K562 (cell line): ENCODE measurements around the gene PACRG. TPM values are rescaled to one million over a fixed set of nuclear protein-coding genes. Genes with fewer than 3 reads are reported as not detected.

Source experiments
- ATAC-seq: fragments of 200-7000 bp; cut with Tn5 transposase; 3 replicates; pipeline ENCODE4 v1.9.1; 2020; ENCODE audit warnings: moderate library complexity
- BruUV-seq: library from RNA; stranded (reverse); fragments of 400-500 nt; replicated peaks from 2 replicates; lab custom pipeline; 2021; lab: Mats Ljungman, UMichigan
- CTCF ChIA-PET: fragments of 300-600 bp; formaldehyde crosslinking; extraction: SDS; loops from one replicate; lab custom pipeline; 2021; ENCODE audit warnings: low intra/inter-chr PET ratio; lab: Yijun Ruan, JAX
- POLR2A ChIA-PET: fragments of 300-600, 350-650 bp; sonication (Branson Sonifier 250); formaldehyde crosslinking; extraction: SDS; loops from one replicate; lab custom pipeline; 2021; ENCODE audit warnings: antibody characterized with exemption, inconsistent platforms; lab: Yijun Ruan, JAX
- DNase-seq, 4 experiments: peaks; one replicate each; pipeline versions ENCODE4 v3.0.0 to v3.0.0-alpha.2; 2011 to 2018; ENCODE audit warnings: low spot score in 3 of 4, mixed read lengths in 3 of 4; ENCODE audit errors: extremely low read depth in 1 of 4
- FAIRE-seq: peaks from 2 replicates; lab custom pipeline; 2011; peaks lifted over from hg19 to GRCh38; lab: Jason Lieb, UNC
- H2AFZ ChIP-seq: 2 replicates; pipeline ENCODE4 v1.6.0; 2011; ENCODE audit warnings: low read depth, low read length, control low read depth, inconsistent platforms
- H3K27ac ChIP-seq: fragments of 200-600 bp; 3 replicates; pipeline ENCODE4 v1.8.0; 2011; ENCODE audit warnings: low read depth, mild to moderate bottlenecking, control low read depth, inconsistent platforms, low read length, moderate library complexity, mixed read lengths; ENCODE audit errors: extremely low read depth
- H3K27me3 ChIP-seq, 2 experiments: fragments of 300-600 bp in 1 of 2; 2 replicates in 1 of 2; 3 replicates in 1 of 2; pipeline versions ENCODE4 v1.6.0 to v1.8.0; 2011; ENCODE audit warnings: inconsistent platforms in 2 of 2, low read length in 2 of 2, mild to moderate bottlenecking in 1 of 2, mixed read lengths in 1 of 2, moderate library complexity in 1 of 2; ENCODE audit not compliant: control insufficient read depth in 2 of 2, insufficient read depth in 2 of 2
- H3K36me3 ChIP-seq: fragments of 300-600 bp; 3 replicates; pipeline ENCODE4 v1.8.0; 2011; ENCODE audit warnings: mild to moderate bottlenecking, low read length, inconsistent platforms; ENCODE audit not compliant: control insufficient read depth, insufficient read depth
- H3K4me1 ChIP-seq, 2 experiments: fragments of 200-600 bp in 1 of 2; replicated peaks in 1 of 2; 2 replicates in 1 of 2; 3 replicates in 1 of 2; pipeline versions ENCODE4 v1.5.1 to v1.8.0; 2011; ENCODE audit warnings: inconsistent platforms in 2 of 2, low read length in 2 of 2, mild to moderate bottlenecking in 1 of 2, mixed read lengths in 1 of 2, moderate library complexity in 1 of 2; ENCODE audit not compliant: control insufficient read depth in 2 of 2, insufficient read depth in 2 of 2
- H3K4me2 ChIP-seq: 2 replicates; pipeline ENCODE4 v1.6.1; 2011; ENCODE audit warnings: low read length, control low read depth, inconsistent platforms, mixed read lengths; ENCODE audit not compliant: insufficient read depth
- H3K4me3 ChIP-seq: fragments of 200-600 bp; sonication (generic), shearing (Covaris generic); 2 replicates; pipeline ENCODE4 v1.5.1; 2016; ENCODE audit warnings: control low read depth, inconsistent platforms
- H3K79me2 ChIP-seq: fragments of 200-600 bp; 3 replicates; pipeline ENCODE4 v1.8.0; 2011; ENCODE audit warnings: low read length, inconsistent platforms; ENCODE audit not compliant: control insufficient read depth, insufficient read depth
- H3K9ac ChIP-seq, 2 experiments: 2 replicates each; pipeline versions ENCODE4 v1.6.0 to v1.6.1; 2011; ENCODE audit warnings: low read depth in 2 of 2, low read length in 2 of 2, control low read depth in 1 of 2, inconsistent platforms in 1 of 2, mild to moderate bottlenecking in 1 of 2, mixed read lengths in 1 of 2; ENCODE audit not compliant: insufficient read depth in 1 of 2
- H3K9me1 ChIP-seq: one replicate; pipeline ENCODE4 v1.6.0; 2011; ENCODE audit warnings: inconsistent platforms, mild to moderate bottlenecking, low read length, moderate library complexity; ENCODE audit not compliant: control insufficient read depth, insufficient read depth
- H3K9me3 ChIP-seq: replicated peaks from 2 replicates; pipeline ENCODE4 v1.5.1; 2011; ENCODE audit warnings: low read depth, low read length, inconsistent platforms; ENCODE audit not compliant: control insufficient read depth, insufficient read depth
- H4K20me1 ChIP-seq: replicated peaks from 2 replicates; pipeline ENCODE4 v1.6.1; 2011; ENCODE audit warnings: low read length, inconsistent platforms, mixed read lengths; ENCODE audit not compliant: control insufficient read depth, insufficient read depth
- CBFA2T2 ChIP-seq: fragments of 450-650 bp; conservative IDR thresholded peaks from 2 replicates; pipeline ENCODE4 v1.6.1; 2017; ENCODE audit warnings: mild to moderate bottlenecking
- CHD4 ChIP-seq: fragments of 200-600 bp; sonication (generic); IDR thresholded peaks from 3 replicates; pipeline ENCODE4 v1.6.1; 2012; ENCODE audit warnings: low read depth, mild to moderate bottlenecking, mixed read lengths, low read length, inconsistent platforms; ENCODE audit not compliant: insufficient read depth, insufficient replicate concordance, poor library complexity, severe bottlenecking
- CREB3 ChIP-seq: fragments of 450-650 bp; conservative IDR thresholded peaks from 2 replicates; pipeline ENCODE4 v1.6.1; 2016; ENCODE audit warnings: missing genetic modification characterization, low read depth, mild to moderate bottlenecking, missing compliant biosample characterization, moderate library complexity
- DNMT1 ChIP-seq: fragments of 450-650 bp; IDR thresholded peaks from 2 replicates; pipeline ENCODE4 v1.6.1; 2016; ENCODE audit warnings: antibody characterized with exemption, mild to moderate bottlenecking
- DPF2 ChIP-seq: fragments of 450-650 bp; IDR thresholded peaks from 2 replicates; pipeline ENCODE4 v1.6.1; 2016
- IRF9 ChIP-seq: fragments of 450-650 bp; IDR thresholded peaks from 2 replicates; pipeline ENCODE4 v1.6.1; 2016; ENCODE audit warnings: missing biosample characterization, missing genetic modification characterization
- NUFIP1 ChIP-seq: fragments of 450-650 bp; IDR thresholded peaks from 2 replicates; pipeline ENCODE4 v1.6.1; 2018; ENCODE audit not compliant: partially characterized antibody
- STAT5B ChIP-seq: fragments of 250-450 bp; sonication (Bioruptor Pico); IDR thresholded peaks from 2 replicates; pipeline ENCODE4 v1.8.0; 2021; ENCODE audit warnings: mild to moderate bottlenecking, inconsistent platforms
- TRIM28 ChIP-seq: fragments of 450-650 bp; IDR thresholded peaks from 2 replicates; pipeline ENCODE4 v1.6.1; 2017
- ZNF395 ChIP-seq: fragments of 200-800 bp; sonication (Bioruptor generic); IDR thresholded peaks from 2 replicates; pipeline ENCODE4 v1.6.1; 2017; ENCODE audit warnings: missing genetic modification characterization, missing compliant biosample characterization
- in situ Hi-C: fragments of 300-500 bp; cut with MboI; formaldehyde crosslinking; loops from 4 replicates; pipeline ENCODE4 v1.15.0; 2018; ENCODE audit warnings: inconsistent platforms, mixed read lengths
- intact Hi-C: fragments of 100-400 bp; cut with micrococcal nuclease; formaldehyde crosslinking; loops from 2 replicates; pipeline ENCODE4 v1.14.2; 2022
- polyA plus RNA-seq, 8 experiments: library from polyadenylated mRNA; depleted of rRNA in 4 of 8; stranded (reverse) in 5 of 8; unstranded in 3 of 8; fragments of >200 nt; fragmentation: Nextera tagmentation in 2 of 8; fragmentation: Illumina TruSeq in 1 of 8; extraction: Ambion mirVana in 2 of 8; extraction: Trizol in 1 of 8; gene quantifications; 2 replicates each; pipeline versions ENCODE4 v1.2.1 to v1.2.3, GENCODE V29; 2011 to 2014; ENCODE audit warnings: inconsistent platforms in 1 of 8, missing spikeins in 1 of 8
- total RNA-seq, 7 experiments: library from RNA; depleted of rRNA in 6 of 7; stranded (reverse); fragments of >200 nt in 6 of 7; fragmentation: Illumina TruSeq in 2 of 7; extraction: Trizol in 2 of 7; gene quantifications; 2 replicates each; pipeline versions ENCODE4 v1.2.1 to v1.2.3, GENCODE V29; 2011 to 2021; ENCODE audit warnings: low replicate concordance in 1 of 7
- TF ChIP-seq, protein P1 (sequence below), 2 experiments: fragments of 450-650 bp in 1 of 2; IDR thresholded peaks; 2 replicates each; pipeline ENCODE4 v1.6.1; 2011 to 2017; ENCODE audit warnings: low read depth in 2 of 2, antibody characterized with exemption in 1 of 2, borderline replicate concordance in 1 of 2, low read length in 1 of 2, mild to moderate bottlenecking in 1 of 2, mixed read lengths in 1 of 2; ENCODE audit not compliant: control insufficient read depth in 1 of 2

Gene PACRG
- total and polyA plus RNA-seq, 9 of the 15 experiments (the other 6 are each of a cell fraction or from before 2014, with no cell fraction given): 0.04 TPM; not detected in 8

DNA sequence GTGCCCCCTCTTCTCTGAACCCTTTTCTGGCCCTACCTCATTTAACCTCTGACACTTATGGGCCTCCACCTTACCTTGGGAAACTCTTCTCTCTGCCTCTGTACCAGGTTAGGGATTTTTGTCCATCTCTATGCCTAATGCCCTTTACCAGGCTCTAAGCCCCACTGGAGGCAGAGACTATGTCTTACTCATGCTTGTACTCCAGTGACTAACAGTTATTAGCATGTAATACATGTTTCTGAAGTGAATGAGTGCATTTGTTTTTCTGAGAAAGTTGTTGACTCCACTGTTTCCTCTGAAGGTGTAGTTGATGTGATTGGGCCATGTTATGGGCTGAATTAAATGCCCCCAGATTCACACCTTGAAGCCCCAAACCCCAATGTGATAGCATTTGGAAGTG lies 234.3 kb downstream of the PACRG start:
- no TSS peak for BruUV-seq
- POLR2A ChIA-PET: no interaction called here

More for the DNA sequence above, 234.3 kb downstream of the PACRG start:
- no peaks in the 10 kb centered on the region for H3K36me3 ChIP-seq
- H3K4me3 ChIP-seq: no peak overlapping the region
- no peak overlapping the region for H3K4me2 ChIP-seq
- no peaks in the 10 kb centered on the region for H3K27me3 ChIP-seq
- TF ChIP-seq ZNF395 (CRISPR knock-in tag) (no peak), DPF2 (no peak), CREB3 (no peak), TRIM28 (no peak), NUFIP1 (no peak), IRF9 (tag) (no peak), CBFA2T2 (no peak), DNMT1 (no peak), CHD4 (no peak), STAT5B (no peak)
- TF ChIP-seq, protein P1, sequence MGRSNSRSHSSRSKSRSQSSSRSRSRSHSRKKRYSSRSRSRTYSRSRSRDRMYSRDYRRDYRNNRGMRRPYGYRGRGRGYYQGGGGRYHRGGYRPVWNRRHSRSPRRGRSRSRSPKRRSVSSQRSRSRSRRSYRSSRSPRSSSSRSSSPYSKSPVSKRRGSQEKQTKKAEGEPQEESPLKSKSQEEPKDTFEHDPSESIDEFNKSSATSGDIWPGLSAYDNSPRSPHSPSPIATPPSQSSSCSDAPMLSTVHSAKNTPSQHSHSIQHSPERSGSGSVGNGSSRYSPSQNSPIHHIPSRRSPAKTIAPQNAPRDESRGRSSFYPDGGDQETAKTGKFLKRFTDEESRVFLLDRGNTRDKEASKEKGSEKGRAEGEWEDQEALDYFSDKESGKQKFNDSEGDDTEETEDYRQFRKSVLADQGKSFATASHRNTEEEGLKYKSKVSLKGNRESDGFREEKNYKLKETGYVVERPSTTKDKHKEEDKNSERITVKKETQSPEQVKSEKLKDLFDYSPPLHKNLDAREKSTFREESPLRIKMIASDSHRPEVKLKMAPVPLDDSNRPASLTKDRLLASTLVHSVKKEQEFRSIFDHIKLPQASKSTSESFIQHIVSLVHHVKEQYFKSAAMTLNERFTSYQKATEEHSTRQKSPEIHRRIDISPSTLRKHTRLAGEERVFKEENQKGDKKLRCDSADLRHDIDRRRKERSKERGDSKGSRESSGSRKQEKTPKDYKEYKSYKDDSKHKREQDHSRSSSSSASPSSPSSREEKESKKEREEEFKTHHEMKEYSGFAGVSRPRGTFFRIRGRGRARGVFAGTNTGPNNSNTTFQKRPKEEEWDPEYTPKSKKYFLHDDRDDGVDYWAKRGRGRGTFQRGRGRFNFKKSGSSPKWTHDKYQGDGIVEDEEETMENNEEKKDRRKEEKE (IDR thresholded peaks at IDR 0.05; ENCODE audit: borderline replicate concordance in 1 of 2, control insufficient read depth in 1 of 2, low read depth in 2 of 2, low read length in 1 of 2): no peak
- TF ChIP-seq, all 486 proteins: peak for 0
- no peak for DNase-seq
- Histone ChIP-seq H3K9ac (no peak overlapping the region), H3K9me3 (no peaks in the 10 kb centered on the region), H3K9me1 (no peaks in the 10 kb centered on the region), H2AFZ (no peak overlapping the region), H3K4me1 (no peaks in the 10 kb centered on the region), H3K79me2 (no peaks in the 10 kb centered on the region), H4K20me1 (no peaks in the 10 kb centered on the region), H3K27ac (no peak overlapping the region)
- no peak for FAIRE-seq
- CTCF ChIA-PET: no interaction called here
- in situ Hi-C loops (no loop called here), intact Hi-C loops (no loop called here)
- no peak for ATAC-seq
